Measurements from ENCODE around the gene CCDC85B.
"Not testable (repeated sequence)": the region's sequence is repeated elsewhere in the genome, so short reads cannot be mapped to it uniquely, and the experiment has no call there.

The CCDC85B gene

DNA sequence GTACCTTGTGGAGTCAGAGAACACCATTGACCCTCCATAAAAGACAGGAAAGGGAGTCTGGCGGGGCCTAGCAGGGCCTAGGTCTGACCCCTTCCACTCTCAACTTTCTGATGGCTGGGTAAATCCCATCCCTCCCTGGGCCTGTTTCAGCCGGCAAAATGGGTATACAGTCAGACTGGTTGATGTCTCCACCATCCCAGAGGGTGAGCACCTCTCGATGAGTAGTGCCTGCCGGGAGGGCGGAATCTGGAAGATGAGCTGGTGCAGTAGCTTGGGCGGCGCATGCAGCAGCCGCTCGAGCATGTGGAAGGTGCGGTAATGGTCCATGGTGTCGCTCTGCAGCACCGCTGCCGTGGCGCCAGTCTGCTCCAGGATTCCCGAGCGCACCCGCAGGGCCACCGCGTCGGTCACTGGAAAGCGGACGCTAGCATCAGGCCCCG is 2.7 kb upstream of the CCDC85B start:
- no peak for DNase-seq

DNA sequence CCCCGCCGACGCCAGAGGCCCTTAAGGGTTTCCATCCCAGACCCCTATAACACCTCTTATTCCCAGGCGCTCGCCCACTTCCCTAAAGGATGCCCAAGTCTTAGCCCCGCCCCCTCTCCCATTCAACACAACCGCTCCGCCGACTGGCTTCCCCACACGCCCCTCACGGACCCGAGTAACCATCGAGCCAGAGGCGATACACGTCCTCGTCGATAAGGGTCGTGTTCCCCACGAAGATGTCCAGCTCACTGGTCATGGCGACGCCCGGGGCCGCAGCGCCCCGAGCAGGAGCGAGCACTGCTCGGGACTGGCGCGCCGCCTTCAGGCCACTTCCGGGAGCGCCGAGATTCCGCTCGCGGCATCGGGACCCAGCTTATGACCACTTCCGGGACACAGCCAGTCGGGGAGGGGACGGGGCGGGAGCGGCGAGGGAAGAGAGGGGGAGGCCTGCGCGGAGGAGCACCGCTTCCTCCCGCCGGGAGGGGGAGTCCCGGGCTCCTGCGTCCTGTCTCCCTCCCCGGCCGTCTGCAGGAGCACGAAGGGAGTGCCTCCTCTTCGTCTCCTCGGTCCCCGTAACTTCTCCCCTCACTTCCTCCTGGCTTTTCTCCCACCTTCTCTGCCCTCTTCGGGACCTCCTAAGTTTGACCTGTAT is 2.2 kb upstream of the CCDC85B start, which contains the start of gene FIBP:
TSS of gene FIBP (minus strand) at position 309 of the 652 bp plus-strand sequence. CDS start at position 256, 53 bp downstream.
- peak; percentile 99 for DNase-seq

DNA sequence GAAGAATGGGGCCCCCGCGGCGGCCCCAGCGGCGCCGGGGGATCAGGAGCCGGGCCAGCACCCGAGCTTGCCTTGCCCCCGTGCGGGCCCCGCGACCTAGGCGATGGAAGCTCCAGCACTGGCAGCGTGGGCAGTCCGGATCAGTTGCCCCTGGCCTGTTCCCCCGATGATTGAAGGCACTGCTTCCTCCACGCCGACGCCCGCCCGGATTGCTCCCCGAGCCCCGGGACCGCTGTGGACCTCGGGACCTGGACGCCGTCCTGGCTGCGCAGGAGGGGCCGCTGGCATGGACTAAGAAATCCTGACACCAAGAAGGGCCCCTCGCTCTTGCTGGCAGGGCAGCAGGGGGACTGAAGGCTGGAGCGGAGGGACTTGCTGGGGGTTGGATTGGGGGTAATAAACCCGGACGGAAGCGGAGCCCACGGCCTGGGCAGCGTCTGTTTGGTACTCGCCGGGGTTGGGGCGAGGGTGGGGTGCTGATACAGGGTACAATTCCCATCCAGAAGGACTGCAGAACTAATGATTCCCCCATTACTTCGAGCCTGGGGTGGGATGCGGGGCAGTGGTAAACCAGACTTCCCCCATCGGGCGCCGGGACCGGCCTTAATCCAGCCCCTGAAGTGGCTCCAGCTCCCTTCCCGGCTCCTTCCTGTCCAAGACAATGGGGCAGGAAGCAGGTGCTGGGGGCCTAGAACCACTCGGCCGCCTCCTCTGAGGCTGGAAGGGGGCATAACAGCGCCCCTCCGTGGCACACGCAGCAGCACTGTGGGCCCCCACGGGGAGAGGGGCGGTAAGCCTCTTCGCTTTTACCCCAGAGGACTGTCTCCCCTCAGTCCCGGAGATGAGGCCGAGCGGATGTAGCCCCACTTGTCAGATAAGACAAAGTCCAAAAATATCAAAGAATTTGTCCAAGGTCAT is 1.0 kb downstream of the CCDC85B start:
- DNase-seq = peak; percentile 77

DNA sequence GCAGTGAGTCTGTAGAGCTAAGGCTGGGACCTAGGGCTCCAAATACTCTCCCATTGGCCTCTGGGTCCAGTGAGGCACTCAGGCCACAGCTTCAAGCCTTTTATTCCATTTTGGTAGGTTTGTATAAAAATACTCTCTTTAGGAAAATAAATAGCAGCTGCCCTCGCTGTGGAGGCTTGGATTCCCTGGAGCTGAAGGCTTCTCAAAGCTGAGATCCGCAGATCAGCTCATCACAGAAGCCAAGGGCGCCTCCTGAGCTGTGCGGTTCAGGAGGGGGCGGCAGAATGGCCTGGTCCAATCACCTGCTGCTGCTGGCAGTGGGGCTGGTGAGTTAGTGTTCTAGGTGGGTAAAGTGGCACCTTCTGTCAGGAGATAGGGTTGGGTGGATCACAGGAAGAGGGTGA is 1.7 kb downstream of the CCDC85B start:
- DNase-seq = not testable (repeated sequence)

DNA sequence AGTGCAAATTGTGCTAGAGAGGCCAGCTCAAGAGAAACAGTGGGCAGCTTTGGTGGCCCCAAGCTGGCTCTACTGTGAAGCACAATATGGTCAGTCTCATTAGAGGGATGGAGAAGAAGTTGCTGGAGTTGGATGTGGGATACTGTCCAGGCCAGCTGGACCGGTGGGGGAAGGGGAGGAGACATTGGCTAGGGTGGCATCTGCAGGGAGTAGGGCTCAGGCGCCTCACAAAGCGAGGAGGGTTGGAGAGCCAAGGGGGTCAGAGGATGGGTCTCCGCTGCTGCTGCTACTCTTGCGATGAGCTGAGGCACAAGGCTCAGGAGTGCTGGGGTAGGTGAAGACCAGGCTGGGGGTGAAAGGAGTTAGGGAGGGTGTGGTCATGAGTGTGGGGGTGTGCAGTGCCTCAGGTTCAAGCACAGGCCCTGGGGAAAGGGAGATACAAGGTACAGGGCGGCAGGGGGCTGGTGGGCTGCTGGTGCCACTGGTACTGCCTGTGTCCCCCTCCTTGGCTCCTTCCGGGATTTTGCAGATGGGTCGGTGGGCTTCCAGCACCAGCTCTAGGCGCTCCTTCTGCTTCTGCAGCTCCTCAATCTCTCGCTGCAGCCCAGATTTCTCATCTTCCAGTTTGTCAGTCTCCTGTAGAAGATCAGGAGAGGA is 2.3 kb downstream of the CCDC85B start:
- no peak for DNase-seq

DNA sequence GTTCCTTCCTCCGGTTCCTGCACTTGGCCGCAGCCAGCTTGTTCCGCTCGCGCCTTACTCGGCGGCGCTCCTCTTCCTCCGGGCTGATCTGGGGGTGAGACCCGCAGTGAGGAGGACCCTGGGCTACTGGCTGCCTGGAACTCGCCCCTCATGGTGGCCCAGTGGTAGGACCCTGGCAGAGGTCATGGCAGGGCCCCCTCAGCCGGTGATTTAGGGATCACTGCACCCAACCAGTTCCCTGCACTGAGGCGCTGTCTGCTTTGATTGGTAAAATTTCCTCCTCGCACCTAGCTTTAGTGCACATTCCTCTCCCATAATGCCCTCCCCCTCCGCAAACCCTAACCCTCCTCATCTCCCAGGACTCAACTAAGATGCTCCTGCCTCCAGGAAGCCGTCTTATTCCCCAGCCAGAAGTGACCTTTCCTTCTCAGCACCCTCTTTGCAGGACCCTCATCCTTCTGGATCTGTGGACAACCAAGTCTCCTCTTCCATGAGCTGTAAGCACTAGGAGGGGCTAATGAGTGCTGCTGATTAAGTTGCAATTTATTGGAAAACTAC is 3.6 kb downstream of the CCDC85B start:
- peak; percentile 69 for DNase-seq

DNA sequence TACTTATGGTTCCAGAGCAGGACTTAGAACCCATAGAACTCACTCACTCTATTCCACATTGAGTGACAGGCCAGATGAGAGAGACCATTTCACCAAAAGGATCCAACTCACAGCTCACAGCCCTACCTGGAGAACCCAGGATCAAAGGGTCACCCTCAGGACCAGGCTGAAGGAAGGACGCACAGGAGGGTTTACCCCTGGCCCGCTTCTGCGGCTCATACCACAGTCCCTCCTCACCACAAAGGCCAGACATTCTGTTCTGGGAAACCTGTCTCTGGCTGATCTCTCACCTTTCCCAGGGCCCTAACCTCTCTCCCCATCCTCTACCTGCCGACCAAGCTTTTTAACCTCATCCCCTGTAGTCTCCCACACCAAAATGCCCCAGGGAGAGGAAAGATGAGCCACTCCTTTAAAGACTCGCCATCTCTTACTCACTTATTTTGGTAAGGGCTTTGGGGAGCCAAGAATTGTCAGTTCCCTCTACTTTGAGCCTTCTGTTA is 5.1 kb downstream of the CCDC85B start:
- DNase-seq = no peak

DNA sequence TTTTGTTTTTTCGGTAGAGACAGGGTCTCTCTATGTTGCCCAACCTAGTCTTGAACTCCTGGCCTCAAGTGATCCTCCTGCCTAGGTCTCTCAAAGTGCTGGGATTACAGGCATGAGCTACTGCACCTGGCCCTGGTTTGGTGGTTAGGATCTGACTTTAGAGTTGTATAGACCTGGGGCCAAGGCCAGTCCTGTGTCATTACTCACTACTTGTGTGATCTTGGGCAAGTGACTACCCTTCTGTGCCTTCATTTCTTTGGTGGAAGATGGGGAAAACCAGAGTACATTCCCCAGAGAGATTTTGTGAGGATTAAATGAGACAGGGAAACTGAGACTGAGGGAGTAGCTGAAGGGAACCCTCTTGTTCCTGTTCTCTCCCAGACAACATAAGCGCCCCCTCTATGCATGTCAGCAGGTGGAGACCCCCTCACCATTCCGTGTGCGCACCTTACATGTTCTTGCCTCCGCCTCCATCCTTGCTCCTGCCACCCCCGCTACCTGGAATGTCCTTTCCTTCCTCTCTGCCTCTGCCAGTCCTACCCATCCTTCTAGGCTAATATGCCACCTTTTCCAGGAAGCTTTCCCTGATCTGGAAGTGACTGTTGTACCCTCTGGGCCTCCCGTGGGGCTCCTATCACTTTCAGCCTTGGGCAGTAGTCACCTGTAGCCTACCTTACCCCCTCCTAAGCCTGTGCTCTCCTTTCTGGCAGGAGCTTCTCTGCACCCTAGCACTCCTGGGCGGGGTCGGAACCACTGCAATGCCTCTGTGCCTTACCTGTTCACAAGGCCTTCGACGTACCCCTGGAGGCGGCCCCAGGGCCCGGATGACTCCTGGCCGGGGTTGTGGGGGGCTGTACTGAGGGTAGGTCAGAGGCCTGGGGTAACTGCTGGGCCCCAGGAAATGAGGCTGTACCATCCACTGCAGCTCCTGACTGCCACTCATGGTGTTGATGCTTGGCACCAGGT is 5.8 kb downstream of the CCDC85B start:
- DNase-seq = no peak

DNA sequence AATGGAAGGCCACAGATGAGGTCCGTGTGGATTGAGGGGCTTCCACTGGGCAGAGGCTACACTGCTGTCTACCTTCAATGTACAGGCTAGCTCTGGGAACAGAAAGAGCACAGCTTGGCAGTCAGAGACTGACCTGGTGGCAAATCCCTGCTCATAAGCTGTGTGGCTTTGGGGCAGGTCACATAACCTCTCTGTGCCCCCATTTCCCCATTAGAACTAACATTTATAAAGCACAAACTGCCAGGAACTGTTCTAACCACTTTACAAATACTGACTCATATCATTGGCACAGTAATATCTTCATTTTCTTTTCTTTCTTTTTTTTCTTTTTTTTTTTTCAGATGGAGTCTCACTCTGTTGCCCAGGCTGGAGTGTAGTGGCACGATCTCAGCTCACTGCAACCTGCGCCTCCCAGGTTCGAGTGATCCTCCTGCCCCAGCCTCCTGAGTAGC is 6.6 kb downstream of the CCDC85B start:
- no peak for DNase-seq

DNA sequence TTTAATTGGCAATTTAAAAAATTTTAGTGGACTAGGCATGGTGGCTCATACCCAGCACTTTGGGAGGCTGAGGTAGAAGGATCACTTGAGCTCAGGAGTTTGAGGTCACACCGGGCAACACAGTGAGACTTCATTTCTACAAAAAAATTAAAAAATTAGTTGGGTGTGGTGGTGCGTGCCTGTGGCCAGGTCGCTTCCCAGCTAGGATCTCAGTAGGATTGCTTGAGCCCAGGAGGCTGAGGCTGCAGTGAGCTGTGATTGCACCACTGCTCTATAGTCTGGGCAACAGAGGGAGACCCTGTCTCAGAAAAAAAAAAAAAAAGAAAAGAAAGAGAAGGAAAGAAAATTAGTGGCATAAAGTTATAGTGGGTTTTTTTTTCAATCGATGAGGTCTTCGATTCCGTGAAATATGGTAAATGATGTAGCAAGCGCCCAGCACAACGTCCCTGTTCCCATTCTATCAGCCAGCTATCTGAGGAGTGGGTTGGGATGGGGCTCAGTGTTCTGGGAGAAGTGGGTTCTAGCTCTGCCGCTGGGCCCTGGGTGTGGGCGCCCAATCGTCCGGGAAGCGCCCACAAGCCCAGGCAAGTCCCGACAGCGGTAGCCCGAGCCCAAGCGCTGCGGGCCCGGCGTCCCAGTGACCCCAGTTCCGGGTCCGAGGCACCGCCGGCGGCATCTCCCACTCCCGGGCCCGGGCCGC is 8.3 kb downstream of the CCDC85B start:
- no peak for DNase-seq

DNA sequence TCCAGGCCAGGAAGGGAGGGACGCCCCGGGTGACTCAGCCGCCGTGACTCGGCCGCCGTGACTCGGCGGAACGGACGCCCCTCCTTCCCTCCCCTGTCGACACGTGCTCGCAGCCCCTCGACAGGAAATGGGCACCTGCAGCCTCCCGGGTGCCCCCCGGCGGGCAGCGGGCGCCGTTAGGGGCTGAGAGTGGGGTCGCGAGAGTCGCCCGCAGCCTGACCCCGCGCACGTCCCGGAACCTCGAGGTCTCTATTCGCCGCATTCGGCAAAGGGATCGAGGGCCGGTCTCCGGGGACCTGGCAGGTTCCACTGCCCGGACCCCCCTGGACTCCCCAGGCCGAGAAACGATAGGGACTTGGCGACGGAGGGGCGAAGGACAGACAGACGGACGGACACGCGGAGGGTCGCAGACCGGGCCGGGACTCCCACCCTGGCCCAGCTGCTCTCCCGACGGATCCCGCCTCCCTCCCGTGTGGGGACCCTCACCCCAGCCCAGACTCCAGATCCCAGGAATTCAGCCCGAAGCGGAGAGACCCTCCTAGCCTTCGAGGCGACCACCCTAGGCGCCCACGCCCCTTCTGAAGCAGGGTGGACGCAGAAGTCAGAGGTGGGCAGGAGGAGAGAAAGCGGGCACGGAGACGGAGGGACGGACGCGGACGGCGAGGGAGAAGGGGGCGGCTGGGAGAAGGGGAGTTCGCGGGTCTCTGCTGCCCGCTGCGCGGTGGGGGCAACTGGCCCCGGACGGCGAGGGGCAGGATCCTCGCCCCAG is 9.1 kb downstream of the CCDC85B start:
- peak; percentile 88 for DNase-seq

DNA sequence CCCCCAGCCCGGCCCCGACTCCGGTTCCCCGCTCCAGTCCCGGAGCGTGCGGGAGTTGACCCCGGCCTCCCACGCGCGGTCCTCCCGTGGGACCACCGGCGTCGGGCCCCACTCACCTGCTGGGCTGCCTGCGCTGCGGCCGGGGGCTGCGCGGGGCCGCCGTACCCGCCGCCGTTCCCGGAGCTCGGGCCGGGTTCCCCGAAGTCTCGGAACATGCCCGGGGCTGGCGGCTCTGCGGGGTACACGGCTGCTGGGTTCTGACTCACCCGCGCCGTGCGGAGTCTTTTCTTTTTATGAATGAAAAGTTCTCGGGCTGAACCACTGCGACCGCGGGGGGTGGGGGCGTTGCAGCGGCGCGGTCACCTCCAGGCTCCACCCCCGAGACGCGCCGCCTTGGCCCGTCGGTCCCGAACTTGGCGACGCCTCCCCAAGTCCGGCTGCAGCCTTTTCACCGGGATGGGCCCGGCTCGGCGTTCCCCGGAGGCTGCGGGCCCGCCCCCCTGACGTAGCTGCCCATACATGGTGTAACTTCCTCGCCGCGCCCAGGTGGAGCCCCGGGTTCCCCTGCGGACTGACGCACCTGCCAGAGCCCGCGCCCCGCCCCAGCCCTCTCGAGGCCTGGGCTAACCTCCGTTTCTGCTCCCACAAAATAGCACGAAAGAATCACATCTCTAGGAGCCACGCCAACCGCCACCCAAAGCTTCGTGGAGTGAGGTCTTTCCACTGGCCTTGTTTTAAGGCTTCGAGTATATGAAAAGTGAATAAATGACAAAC is 9.8 kb downstream of the CCDC85B start, which contains the start of gene FOSL1:
TSS of gene FOSL1 (minus strand) at position 264 of the 774 bp plus-strand sequence. CDS start at position 215, 49 bp downstream.
- peak; percentile 95 for DNase-seq

DNA sequence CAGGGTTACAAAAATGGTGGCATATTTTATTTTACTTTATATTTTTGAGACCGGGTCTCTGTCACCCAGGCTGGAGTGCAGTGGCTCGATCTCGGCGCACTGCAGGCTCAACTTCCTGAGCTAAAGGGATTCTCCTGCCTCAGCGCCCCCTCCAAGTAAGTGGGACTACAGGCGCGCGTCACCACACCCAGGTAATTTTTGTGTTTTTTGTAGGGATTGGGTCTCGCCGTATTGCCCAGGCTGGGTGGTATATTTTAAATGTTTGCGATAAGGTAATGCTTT is 10.4 kb downstream of the CCDC85B start:
- DNase-seq = no peak

DNA sequence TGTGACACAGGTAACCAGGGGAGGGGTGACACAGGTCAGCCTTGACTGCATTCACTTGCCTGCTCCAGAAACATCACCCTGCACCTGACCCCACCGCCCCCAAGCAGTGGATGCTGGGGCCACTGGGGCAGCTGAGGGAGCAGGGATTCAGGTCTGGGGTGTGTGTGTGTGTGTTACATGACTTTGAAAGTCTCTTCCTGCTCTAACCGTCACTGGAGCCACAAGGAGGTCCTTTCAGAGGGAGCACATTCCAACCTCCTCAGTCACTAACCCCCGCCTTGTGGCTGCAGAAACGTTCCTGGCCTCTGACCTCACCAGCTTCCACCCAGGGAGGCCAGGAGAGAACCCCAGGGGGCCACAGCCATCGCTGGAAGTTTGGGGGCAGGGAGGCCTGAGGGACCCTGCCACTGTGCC is 12.6 kb downstream of the CCDC85B start:
- no peak for DNase-seq

DNA sequence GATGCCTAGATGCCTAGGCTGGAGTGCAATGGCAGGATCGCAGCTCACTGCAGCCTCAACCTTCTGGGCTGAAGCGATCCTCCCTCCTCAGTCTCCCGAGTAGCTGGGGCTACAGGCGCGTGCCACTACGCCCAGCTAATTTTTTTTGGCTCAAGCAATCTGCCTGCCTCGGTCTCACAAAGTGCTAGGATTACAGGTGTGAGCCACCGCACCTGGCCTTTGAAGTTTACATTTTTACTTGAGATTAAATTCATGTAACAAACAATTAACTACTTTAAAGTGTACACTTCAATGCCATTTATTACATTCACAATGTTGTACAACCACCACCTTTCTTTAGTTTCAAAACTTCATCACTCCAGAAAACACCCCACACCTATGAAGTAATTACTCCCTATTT is 13.2 kb downstream of the CCDC85B start:
- no peak for DNase-seq

DNA sequence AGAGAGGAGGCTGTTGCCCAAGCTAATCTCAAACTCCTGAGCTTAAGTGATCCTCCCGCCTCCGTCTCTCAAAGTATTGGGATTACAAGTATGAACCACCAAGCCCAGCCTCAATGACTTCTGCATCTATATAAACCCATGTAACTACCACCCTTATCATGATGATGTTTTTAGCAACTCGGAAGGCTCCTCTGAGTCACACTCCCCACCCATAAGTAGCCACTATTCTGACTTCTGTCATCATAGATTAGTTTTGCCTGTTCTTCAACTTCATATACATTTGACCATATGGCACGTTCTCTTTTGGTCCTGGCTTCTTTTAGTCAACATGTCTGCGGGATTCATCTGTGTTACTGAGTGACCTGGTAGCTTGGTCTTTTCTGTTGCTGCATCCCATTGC is 16.1 kb downstream of the CCDC85B start:
- DNase-seq = peak; percentile 89

DNA sequence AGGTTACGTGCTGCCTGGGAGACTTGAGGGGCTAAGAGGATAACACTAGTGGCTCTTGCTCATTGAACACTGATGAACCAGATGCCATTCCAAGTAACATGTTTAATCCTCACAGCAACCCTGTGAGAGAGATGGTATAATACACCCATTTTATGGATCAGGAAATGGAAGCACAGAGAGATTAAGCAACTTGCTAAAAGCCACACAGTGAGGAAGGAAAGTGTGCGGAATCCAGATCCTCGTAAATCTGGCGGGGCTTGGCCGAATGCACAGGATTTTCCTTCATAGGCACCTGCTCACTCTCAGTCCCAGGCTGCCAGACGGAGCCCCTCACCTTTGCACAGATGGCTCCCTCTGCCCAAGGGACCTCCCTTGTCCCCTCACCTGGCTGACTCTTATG is 17.4 kb downstream of the CCDC85B start:
- DNase-seq = no peak

DNA sequence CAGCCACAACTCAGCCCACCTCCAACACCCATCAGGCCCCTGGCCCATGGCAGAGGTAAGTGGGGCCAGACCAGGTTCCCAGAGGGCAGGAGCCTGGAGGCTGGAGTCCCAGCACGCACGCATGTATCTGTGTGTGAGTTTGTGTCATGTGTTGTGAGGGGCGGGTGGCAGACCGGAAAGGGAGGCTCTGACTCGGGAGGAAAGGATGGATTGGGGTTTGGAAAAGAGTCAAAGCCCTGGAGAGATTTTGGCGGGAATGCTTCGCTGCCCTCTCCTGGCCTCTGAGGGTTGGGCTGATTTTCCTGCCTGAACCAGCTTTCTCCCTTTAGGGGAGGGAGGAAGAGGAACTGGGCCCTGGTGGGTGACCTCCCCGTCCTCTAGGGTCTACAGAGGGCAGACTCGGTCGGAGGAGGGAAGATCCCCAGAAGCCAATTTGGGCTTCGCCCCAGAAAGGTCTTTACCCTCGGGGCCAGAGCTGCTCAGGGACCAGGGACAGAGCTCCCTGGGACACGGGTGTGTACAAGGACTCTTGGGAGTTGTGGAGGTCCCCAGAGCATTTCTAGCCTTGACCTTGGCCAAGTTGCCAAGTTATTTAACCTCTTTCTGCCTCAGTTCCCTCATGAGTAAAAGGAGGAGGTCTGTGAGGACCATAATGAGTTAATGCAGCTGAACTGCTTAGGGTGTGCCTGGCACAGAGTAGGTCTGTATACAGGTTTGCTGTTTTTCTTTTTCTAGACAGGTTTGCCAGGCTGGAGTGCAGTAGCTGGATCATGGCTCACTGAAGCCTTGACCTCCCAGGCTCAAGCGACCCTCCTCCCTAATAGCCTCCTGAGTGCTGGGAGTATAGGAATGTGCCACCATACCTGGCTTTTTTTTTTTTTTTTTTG is 21.5 kb downstream of the CCDC85B start:
- DNase-seq = peak; percentile 61

Data from hematopoietic multipotent progenitor cell treated with erythropoietin and hydrocortisone succinate and interleukin-3 and kit ligand, for 4 days (in vitro differentiated cells).